Measurements from ENCODE around the gene SUCO. TPM values are rescaled to one million over a fixed set of nuclear protein-coding genes. Genes with fewer than 3 reads are reported as not detected.

SUCO gene
- total RNA-seq, 2 donors from 2014 or later, result 62.2 TPM

- H3K27ac Mint-ChIP-seq, result no peak overlapping the region
- no peak for TF ChIP-seq CTCF (conservative IDR thresholded peaks at IDR 0.05)
- peaks cover 15% of the 10 kb centered on the region for H3K4me1 Mint-ChIP-seq
- H3K9me3 Mint-ChIP-seq, result peaks cover 4% of the 10 kb centered on the region
- no peak overlapping the region for H3K9ac ChIP-seq (ENCODE audit: extremely low read depth, low read length, poor library complexity, severe bottlenecking)
- no peak overlapping the region for H3K4me3 ChIP-seq (ENCODE audit: low read length)
- H3K36me3 Mint-ChIP-seq (ENCODE audit: low read depth), result no peaks in the 10 kb centered on the region
- H3K27me3 ChIP-seq (ENCODE audit: control insufficient read depth, insufficient read depth, low read length, poor library complexity, severe bottlenecking), result no peaks in the 10 kb centered on the region
- H3K36me3 ChIP-seq (ENCODE audit: control insufficient read depth, insufficient read depth, low read length), result no peaks in the 10 kb centered on the region
- 80 to 87% methylated on average over 8 to 9 of the region's 9 CpGs for WGBS, 2 experiments (ENCODE audit: insufficient coverage in 1 of 2, insufficient read length in 1 of 2)
- H3K27ac ChIP-seq (ENCODE audit: low read depth, low read length), result no peak overlapping the region
- no peaks in the 10 kb centered on the region for H3K9me3 ChIP-seq (ENCODE audit: control insufficient read depth, low read length)
- H3K4me1 ChIP-seq (ENCODE audit: control insufficient read depth, insufficient read depth, low read length), result no peaks in the 10 kb centered on the region
- no peaks in the 10 kb centered on the region for H3K27me3 Mint-ChIP-seq (ENCODE audit: insufficient read depth)
- no peak for DNase-seq
- no peak overlapping the region for H3K4me3 Mint-ChIP-seq
Observed at GRCh38 chr1:172638885-172639831, 106.2 kb downstream of the SUCO start.

GRCh38 chr1:172640111-172640510, 107.2 kb downstream of the SUCO start:
- no peak overlapping the region for H3K4me3 Mint-ChIP-seq

GRCh38 chr1:172641492-172641891, 108.5 kb downstream of the SUCO start:
- H3K27me3 Mint-ChIP-seq (ENCODE audit: insufficient read depth), result no peaks in the 10 kb centered on the region
- no peaks in the 10 kb centered on the region for H3K9me3 Mint-ChIP-seq
- Histone ChIP-seq H3K36me3 (ENCODE audit: control insufficient read depth, insufficient read depth, low read length) (no peaks in the 10 kb centered on the region), H3K27me3 (ENCODE audit: control insufficient read depth, insufficient read depth, low read length, poor library complexity, severe bottlenecking) (no peaks in the 10 kb centered on the region), H3K9me3 (ENCODE audit: control insufficient read depth, low read length) (no peaks in the 10 kb centered on the region), H3K4me1 (ENCODE audit: control insufficient read depth, insufficient read depth, low read length) (no peaks in the 10 kb centered on the region), H3K4me3 (ENCODE audit: low read length) (no peak overlapping the region), H3K27ac (ENCODE audit: low read depth, low read length) (no peak overlapping the region), H3K9ac (ENCODE audit: extremely low read depth, low read length, poor library complexity, severe bottlenecking) (no peak overlapping the region)
- H3K27ac Mint-ChIP-seq, result no peak overlapping the region
- H3K4me3 Mint-ChIP-seq, result no peak overlapping the region
- no peak for TF ChIP-seq CTCF (conservative IDR thresholded peaks at IDR 0.05)
- no peaks in the 10 kb centered on the region for H3K36me3 Mint-ChIP-seq (ENCODE audit: low read depth)
- peaks cover 15% of the 10 kb centered on the region for H3K4me1 Mint-ChIP-seq
- 74 to 75% methylated on average over 4 to 5 of the region's 5 CpGs for WGBS, 2 experiments (ENCODE audit: insufficient coverage in 1 of 2, insufficient read length in 1 of 2)
- no peak for DNase-seq

More at GRCh38 chr1:172640111-172640510, 107.2 kb downstream of the SUCO start:
- H3K36me3 ChIP-seq (ENCODE audit: control insufficient read depth, insufficient read depth, low read length), result no peaks in the 10 kb centered on the region
- no peaks in the 10 kb centered on the region for H3K27me3 ChIP-seq (ENCODE audit: control insufficient read depth, insufficient read depth, low read length, poor library complexity, severe bottlenecking)
- H3K9ac ChIP-seq (ENCODE audit: extremely low read depth, low read length, poor library complexity, severe bottlenecking), result no peak overlapping the region
- peaks cover 4% of the 10 kb centered on the region for H3K9me3 Mint-ChIP-seq
- no peaks in the 10 kb centered on the region for H3K36me3 Mint-ChIP-seq (ENCODE audit: low read depth)
- H3K9me3 ChIP-seq (ENCODE audit: control insufficient read depth, low read length), result no peaks in the 10 kb centered on the region
- WGBS, 2 experiments (ENCODE audit: insufficient coverage in 1 of 2, insufficient read length in 1 of 2), result 95 to 98% methylated on average over 8 of the region's 8 CpGs
- TF ChIP-seq CTCF (conservative IDR thresholded peaks at IDR 0.05), result no peak
- H3K4me1 ChIP-seq (ENCODE audit: control insufficient read depth, insufficient read depth, low read length), result no peaks in the 10 kb centered on the region
- no peak overlapping the region for H3K27ac ChIP-seq (ENCODE audit: low read depth, low read length)
- no peaks in the 10 kb centered on the region for H3K27me3 Mint-ChIP-seq (ENCODE audit: insufficient read depth)
- H3K4me3 ChIP-seq (ENCODE audit: low read length), result no peak overlapping the region
- DNase-seq, result no peak
- no peak overlapping the region for H3K27ac Mint-ChIP-seq
- peaks cover 15% of the 10 kb centered on the region for H3K4me1 Mint-ChIP-seq

Measured in endodermal cell (in vitro differentiated cells).